Stimulated activated CD4-positive, alpha-beta T cell treated with anti-CD3 and anti-CD28 coated beads, Interleukin-15, amount 100 ng/mL, for 1 hour (primary cell): Measurements from ENCODE around the gene GYG1.

Experiments used
- DNase-seq, 2 donors: peaks; one replicate each; pipeline ENCODE4 v3.0.0-alpha.2; 2020; ENCODE audit warnings: low read depth in 1 of 2, low spot score in 1 of 2

GYG1 gene

DNA sequence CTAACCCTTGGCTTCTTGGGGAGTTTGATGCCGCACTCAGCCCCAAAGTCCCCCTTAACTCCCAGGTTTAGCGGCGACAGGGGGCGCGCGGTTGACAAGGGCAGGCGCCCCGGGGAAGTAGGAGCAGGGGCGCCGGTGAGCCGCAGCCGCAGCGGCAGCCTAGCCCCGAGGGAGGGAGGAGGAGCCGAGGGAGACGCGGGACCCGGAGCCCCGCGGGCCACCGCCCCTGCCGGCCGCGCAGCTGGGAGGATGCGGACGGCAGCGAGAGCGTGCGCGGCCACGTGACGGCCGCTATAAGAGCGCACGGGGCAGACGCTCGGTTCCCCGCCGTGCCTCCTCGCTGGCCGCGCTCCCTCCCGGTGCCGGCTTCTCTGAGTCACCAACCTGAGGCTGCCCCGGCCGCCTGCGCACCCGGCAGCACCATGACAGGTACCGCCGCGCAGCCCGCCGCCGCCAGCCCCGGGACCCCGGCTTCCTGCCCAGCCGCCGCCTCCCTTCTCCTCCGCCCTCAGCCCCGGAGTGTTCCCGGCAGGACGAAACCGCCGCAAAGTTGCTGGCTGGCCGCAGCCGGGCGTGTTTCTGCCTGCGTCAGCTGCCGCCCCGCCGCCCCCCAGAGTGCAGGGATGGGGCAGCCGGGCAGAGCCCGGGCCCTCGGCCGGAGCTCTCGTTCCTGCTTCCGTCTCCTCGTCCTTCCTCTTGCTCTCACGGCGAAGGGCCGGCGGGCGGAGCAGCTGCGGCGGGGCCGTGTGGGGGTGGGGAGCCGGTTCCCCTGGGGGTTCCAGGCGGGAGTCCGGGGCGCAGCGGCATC is at the start of gene GYG1:
Gene GYG1 (plus strand): TSS at position 322 of the 808 bp plus-strand sequence. CDS start 101 bp downstream, at position 423.
- DNase-seq: peak; percentile 65 to 68

DNA sequence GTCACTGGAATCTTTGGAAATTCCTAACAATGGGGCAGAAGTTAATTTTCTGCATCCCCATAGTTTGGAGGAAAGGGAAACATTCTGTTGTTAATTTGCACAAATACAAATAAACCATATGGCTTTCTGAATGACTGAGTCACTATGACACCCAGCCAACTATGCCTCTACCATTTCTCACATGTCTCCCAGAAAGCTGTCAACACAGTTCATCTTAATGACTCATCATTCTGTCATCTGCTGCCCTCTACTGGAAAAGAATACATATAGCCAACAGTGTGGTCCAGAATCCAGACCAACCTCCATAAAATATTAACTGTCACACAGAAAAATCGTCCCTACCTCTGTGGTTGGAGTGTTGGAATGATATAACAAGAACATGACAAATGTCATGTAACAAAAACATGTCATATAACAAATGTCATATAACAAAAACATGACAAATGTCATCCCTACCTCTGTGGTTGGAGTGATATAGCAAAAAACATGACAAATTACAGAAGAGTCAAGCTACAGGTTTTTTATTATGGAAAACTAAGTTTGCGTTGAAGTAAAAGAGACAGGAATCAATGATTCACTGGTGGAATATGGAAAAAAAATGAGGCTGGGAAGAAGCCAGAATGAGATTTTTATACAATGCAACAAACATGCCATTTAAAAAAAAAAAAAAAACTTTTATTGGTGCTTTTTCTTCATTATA is 47.7 kb upstream of the GYG1 start:
- no peak for DNase-seq

DNA sequence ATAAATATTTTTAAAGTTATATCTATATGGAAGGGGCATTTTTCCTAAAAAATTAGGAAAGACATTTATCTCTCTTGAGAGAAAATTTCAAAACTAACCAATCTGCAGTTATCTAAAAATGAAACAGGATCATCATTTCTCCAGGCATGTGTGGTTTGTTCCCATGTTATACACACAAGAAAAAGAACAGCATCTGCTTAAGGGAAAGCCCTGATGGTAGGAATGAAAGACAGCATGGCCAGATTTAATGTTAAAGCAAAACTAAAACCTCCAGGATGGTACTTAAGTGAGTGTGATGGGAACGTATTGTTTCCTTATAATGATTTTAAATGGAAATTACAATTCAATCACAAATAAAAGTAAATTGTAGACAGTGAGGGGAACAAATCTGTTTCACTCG is 46.2 kb upstream of the GYG1 start:
- DNase-seq: no peak

DNA sequence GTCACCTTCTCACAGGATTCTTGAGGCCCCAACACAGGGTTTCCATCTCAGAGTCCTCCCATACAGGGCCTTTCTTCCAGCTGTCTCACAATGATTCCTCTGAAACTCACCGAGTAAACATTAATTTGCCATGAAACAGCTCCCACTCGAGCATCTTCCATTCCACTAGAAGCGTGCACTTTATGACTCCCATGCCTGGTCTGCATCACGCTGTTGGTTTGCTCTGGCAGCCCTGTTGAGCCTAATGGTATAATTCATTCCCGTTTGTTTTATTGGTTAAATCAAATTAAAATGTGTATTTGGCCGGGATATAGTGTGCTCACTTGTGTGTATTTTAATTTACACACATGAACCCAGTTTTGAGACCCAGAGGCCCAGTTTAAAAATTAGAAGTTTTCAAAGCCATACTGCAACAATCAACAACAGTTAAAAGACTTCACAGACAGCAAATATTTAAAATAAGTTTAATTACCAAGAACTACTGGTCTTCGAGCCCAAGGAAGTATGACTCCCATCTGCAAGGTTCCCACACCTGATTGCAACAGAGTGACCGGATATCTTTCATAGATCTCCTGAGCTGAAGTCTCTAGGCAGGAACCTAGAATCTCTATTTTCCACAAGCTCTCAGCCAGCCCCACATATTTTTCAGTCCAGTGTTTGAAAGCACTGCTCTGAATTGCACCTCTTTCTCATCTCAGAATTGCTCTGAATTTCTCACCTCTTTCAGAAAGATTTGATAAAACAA is 42.3 kb upstream of the GYG1 start:
- DNase-seq: no peak

DNA sequence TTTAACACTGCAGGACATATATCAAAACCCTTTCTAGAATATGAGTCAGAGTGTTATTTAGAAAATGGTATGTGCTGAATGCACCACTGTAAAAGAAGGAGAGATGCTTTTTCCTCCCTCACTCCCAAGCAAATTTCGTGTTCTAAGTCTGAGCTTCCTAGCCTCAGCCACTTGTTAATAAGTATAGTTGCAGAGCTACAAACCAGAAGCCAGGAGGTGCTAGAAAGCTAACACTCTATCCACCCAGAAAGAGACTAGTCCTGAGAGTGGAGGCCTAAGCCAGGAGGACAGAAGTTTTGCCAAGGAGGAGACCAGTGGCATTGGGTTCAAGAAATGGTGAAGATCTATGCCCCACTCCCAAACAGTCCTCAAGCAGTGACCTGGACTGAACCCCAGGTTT is 40.5 kb upstream of the GYG1 start:
- no peak for DNase-seq

DNA sequence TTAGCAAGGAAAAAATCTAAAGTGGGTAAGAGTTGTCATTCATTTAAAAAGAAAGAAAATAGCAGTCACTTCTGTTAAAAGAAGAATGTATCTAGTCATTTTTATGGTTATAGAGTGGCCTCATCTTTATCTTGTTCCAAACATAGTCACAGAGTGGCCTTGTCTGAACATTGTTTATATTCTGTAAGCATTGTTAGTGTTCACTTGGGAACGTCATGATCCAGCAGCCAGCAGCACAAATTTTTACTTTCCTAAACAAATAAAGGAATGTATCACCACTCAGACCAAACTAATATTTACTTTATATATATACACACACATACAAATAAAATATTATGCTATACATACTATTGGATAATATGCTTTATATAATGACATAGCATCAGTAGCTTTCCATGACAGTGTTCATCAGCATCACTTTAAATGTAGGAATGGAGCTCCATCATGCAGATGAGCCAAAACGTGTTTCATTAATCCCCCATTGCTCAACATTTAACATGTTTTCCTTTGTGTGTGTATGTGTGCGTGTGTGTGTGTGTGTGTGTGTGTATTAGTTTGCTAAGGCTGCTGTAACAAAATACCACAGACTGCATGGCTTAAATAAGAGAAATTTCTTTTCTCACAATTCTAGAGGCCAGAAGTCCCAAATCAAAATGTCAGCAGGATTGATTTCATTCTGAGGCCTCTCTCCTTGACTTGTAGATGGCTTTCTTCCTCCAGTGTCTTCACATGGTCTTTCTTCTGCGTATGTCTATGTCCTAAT is 39.6 kb upstream of the GYG1 start:
- no peak for DNase-seq

DNA sequence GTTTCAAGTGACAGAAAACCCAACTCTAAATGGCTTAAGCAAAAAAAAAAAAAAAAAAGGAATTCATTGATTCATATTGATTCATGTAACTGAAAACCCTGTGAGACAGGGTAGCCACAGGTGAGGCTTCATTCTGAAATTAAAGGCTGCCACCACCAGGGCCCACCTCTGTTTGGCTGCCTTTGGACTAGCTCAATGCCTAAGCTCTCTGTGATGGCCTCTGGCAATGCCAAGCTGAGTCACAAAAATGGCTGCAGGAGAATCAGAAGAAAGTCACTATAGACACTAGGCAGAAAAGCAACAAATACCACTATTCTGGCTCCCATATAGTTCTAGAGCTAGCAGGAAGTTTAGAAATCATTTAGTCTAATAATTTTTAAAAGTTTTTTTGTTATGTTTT is 38.2 kb upstream of the GYG1 start:
- DNase-seq: no peak

DNA sequence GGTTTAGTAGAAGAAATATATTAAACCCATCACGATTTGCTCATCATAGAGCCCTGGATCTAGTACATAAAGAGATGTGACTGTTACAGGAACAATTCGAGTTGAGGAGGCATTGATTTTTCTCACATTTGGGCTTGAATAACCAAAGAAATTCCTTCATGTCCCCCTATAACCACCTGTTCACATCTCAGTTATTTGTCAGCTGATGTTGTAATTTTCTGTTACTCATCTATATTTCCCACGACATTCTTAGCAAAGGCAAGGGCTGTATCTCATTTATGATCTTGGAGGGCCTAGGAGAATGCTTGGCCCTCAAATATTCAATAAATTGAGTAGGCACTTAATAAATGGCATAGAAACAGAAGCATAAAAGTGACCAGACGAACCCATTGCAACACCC is 36.4 kb upstream of the GYG1 start:
- DNase-seq: no peak

DNA sequence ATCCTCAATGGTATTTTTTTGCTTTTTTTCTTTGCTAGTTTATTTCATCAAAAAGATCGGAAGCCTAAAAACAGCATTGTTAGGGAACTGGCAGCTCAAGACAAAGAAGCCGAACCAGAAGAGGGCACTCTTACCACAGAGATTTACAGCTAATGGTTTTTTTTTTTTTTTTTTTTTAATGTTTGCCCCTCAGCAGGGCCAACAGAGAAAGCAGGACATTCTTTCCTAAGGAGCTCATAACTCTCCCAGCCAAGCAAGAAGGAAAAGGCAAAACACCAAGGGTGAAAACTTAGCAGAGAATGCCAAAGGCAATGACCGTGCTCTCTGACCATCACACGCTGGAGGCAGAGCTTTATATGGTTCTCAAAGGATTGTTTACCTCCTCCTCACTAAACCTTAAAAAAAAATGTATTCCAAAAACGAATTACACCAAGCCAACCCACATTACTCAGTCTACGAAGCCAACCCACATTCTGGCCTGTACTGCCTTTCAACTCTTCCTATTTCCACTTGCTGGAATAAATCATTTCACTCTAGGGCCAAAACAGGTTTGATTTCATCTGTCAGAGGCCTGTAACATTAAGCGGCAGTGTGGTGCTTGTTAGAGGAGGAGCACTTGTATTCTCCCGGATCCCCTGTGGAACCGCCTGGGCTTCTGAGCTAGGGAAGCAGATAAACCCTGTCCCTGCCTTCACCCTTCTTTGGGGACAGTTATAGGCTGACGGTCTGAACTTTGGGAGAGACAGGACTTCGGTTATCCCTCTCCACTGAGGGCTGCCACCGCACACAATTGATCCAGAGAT is 35.6 kb upstream of the GYG1 start:
- DNase-seq: no peak

DNA sequence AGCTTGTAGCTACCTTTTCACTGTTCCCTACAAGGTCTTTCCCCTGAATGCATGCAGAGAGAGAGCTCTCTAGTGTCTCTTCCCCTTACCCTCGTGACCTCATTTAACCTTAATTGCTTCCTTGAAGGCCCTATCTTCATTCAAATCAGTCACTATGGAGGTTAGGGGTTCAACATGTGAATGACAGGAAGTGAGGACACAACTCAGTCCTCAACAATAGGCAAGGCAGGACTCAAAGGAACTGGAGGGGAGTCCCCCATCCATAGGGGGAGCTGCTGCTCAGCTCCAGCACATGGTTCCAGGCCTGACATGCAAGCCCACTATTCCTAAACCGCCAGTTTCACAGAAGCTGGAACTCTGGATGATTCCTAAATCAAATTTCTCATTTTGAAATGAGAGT is 33.8 kb upstream of the GYG1 start:
- DNase-seq: no peak

DNA sequence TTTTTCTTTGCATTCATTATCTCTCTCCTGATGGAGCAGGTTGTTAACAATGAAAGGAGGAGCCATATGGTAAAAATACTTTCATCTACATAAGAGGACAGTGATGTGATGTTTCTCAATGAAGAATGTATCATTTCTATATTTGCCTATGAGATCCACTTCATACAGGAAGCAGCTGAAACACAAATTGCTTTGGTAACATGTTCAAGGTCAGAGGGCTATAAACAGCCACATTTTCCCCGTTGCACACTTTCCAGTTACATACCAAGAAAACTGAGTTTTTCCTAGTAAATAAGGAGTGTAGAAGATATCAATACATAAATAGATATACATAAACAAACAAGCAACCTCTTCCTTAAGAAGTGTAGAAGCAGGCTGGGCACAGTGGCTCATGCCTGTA is 32.6 kb upstream of the GYG1 start:
- no peak for DNase-seq

DNA sequence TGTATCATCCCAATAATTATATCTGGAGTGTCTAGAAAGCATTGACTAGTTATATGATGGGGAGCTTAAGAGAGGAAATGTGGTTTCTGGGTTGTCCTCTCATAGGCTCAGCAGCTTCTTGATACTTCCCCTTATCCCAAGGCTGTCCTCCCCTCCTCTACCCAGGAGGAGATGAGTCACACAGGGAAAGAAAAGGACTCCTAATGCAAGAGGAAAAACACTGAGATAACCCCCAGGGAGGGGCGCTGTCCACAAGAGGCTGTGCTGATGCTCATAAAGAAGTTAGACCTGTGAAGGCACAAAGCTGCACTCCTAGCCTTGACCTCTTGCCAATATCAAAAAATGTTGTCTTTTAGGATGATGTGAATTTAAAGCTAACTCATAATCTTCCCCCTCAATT is 28.8 kb upstream of the GYG1 start:
- DNase-seq: no peak

DNA sequence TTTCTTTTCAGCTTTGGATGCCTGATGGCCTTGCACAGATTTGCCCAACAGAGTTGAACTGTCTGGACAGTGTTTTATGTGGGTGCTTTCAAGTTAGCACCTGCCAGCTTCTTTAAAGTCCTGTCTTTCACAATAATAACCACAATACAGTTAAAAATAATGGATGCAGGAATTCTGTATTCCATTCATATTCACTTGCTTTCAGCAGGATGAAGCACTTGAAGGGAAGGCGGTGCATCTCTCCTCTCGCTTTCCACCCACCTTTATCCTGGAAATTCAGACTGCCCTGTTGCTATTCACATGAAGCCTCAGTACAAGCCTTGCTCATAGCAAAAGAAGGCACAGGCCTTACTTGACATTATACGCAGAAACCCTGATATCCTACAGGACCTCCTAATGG is 26.5 kb upstream of the GYG1 start:
- DNase-seq: no peak

DNA sequence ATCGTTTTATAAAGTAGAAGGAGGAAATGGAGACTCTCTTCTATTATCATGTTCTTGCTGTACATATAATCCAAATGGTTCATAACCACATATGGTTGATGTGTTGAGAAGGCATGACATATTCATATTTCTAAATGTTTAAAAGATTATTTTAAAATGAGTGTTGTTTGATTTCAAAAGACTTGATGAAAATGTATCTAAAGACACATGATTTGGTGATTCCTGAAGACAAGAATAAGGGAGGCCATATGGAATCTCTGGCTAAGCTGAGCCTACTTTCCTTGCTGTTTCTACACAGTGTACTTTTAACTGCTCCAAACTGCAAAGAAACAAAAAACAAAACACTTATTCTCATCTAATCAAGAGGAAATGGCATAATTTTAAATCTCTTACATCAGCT is 23.0 kb upstream of the GYG1 start:
- no peak for DNase-seq

DNA sequence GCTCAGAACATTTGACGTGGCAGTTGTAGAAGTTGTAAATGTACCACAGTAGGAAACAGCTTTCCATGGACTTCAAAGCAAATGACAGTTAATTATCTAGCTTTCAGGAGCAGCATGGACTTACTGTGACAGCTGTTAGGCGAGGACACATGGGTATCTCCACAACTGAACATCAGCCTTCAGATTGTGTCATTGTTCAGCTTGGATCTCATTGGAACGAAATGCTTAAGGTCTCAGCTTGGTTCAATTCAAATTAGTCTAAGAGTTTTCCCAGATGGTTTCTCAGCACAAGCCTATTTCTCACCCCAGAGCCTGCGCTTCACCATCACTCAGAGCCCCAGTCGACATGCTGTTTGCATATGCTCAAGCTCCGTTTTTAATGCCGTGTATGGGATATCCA is 21.1 kb upstream of the GYG1 start:
- no peak for DNase-seq

DNA sequence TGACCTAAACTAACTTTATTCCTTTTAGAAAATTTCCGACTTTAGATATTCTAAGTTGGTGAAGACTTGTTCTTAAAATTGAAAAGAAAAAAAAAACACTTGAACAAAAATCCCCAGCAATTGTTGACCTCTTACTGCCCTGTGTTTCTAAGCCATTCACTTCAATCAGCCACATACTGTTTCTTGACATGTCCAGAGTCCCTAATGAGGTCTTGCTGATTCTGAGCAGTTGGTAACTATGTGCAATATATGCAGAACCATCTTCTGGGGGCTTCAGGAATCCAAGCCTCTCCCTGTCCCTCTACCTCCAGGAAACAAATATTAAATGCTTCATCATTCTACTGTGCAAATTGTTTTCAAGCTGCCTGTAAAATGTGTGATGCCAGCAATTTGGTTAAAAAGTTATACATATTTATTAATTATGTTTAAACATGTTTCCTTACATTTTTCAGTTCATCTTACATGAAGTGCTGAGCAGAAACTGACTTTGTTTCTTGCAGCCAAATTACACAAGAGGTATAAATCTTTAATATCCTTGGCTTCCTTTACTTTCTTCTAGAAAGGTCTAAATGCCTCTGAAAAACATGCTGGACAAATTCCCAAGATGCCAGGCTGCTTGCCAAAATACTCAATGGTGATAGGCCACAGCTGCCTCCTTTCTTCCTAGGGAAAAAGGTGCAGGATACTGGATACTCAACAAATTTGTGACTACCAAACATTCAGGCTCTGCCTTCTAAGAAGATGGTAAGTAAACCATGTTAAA is 19.8 kb upstream of the GYG1 start:
- no peak for DNase-seq

DNA sequence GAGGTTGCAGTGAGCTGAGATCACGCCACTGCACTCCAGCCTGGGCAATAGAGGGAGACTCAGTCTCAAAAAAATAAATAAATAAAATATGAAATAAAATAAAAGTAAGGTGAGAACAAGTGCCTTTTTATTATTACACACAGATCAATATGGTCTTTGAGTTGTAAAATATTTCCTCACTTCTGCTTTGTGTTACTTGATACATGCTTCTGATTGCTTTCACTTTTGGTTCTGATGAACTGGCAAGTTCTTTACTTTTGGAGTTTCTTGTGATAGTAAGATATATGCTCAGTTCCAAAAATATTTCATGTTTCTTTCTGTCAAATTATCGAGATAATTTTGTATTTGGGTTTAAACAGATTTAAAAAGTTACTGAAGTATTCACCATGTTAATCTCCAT is 16.6 kb upstream of the GYG1 start:
- no peak for DNase-seq

DNA sequence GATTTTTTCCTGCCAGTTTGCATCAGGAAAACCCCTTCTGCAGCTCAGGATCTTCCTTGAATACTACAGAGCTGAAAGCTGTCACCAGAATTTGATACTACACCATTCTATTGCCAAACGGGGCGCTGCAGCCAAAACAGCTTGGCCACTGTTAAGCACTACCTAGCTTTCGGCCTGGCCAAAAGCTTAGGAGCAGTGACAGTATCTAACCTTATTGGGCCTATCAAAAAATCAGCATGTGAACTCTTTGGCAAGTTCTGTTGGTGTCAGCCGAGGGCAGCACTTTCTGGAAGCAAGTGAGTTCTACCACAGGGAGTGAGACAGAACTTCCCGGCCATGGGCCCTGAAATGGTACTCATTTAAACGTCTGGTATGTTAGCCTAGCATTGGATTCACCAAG is 16.1 kb upstream of the GYG1 start:
- no peak for DNase-seq

DNA sequence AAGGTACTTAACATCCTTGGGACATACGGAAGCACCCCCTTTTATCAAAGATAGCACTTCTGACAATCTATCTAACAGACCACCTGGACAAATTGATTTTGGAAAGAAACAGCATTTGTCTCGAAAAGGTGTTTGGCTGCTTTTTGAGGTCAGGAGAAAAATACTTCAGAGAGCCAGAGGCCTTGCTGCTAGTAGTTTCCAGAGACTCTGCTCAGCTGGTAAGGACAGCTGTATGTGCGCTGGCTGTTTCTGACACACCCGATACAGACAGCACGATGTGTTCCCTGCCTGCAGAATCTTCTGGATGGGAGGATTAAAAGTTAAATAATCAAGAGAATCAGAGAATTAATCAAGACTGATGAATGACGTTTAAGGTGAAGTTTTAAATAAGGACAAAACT is 15.6 kb upstream of the GYG1 start:
- no peak for DNase-seq

DNA sequence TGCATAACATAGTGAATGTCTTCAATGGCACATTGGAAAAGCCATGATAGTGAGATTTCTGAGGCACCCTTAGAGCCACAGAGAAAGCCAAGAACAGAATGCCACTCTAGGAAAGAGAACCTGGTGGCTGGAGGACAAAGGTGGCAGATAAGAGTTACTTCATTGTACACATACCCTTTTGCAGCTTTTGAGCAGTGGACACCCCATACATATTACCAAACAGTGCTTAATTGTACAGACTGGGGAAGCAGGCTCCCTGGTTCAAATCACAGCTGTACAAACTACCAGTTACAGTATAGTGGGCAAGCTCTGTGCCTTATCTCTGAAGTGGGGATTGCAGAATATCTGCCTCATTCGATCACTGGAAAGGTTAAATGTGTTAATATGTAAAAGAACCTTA is 10.1 kb upstream of the GYG1 start:
- DNase-seq: no peak
